ENCODE results near the gene COL5A1.

COL5A1 gene

DNA sequence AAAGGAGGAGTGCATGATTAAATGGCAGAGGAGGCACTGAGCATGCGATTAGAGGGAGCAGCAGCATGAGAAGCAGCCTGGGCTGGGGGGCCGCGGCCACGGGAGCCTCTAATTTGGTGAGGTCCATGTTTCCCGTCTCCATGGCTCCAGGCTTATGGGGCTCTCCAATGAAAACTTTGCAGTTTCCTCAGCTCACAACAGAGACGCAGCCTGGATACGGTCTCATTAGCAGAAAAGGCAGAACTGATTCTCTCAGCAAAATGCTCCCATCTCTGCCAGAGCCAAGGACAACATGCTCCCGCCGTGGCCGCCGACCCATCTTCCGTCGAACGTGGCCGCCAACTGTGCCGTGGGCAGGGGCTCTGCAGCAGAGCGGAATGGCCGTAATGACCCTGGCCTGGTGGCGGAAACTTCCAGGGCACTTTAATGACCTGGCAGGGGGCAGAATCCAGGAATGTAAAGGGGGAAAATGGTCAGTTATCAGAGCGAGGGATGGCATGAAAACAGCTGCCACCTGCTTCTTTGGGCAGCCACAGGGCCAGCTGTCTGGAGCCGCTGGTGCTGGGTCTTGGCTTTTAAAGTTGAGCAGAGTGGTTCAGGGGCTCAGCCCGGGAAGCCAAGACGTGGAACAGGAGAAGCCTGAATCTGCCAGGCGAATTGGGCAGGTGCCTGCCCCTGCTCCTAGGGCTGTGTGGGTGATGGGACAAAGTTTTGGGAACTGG lies 76.5 kb downstream of the COL5A1 start:
- Histone ChIP-seq H3K23ac (ENCODE audit: low read length in 2 of 2) (no peak overlapping the region), H3K4me3 (ENCODE audit: insufficient read depth in 1 of 2, low read depth in 1 of 2, low read length in 2 of 2) (no peak overlapping the region), H4K8ac (ENCODE audit: low read length) (no peak overlapping the region), H2BK5ac (ENCODE audit: low read depth, low read length, poor library complexity, severe bottlenecking) (no peak overlapping the region), H3K9ac (ENCODE audit: low read length) (no peak overlapping the region), H3K27ac (ENCODE audit: low read length, poor library complexity, severe bottlenecking) (no peak overlapping the region), H2BK12ac (ENCODE audit: low read length in 2 of 2) (no peak overlapping the region), H3K14ac (ENCODE audit: low read length in 2 of 2) (no peak overlapping the region), H3K79me1 (replicated peaks; ENCODE audit: low read length, poor library complexity, severe bottlenecking) (peaks cover 50% of the 10 kb centered on the region), H3K4ac (ENCODE audit: low read depth in 1 of 2, low read length in 2 of 2) (no peak overlapping the region), H3K36me3 (ENCODE audit: control insufficient read depth in 1 of 2, insufficient read depth in 2 of 2, low read depth in 1 of 2, low read length in 2 of 2) (peaks cover 44 to 83% of the 10 kb centered on the region in 2 experiments), H4K91ac (ENCODE audit: low read length) (no peak overlapping the region), H2AK5ac (ENCODE audit: low read length, severe bottlenecking) (no peak overlapping the region), H3K4me2 (ENCODE audit: low read length, poor library complexity, severe bottlenecking) (no peak overlapping the region), H2AFZ (ENCODE audit: low read depth, low read length) (no peak overlapping the region), H3K27me3 (ENCODE audit: control insufficient read depth in 1 of 2, insufficient read depth in 1 of 2, low read length in 2 of 2) (no peaks in the 10 kb centered on the region), H3K18ac (ENCODE audit: low read depth in 1 of 2, low read length in 2 of 2) (no peak overlapping the region), H2BK15ac (ENCODE audit: low read depth, poor library complexity, severe bottlenecking) (no peak overlapping the region), H2BK120ac (ENCODE audit: low read depth, low read length) (no peak overlapping the region), H3K4me1 (ENCODE audit: control insufficient read depth, insufficient read depth, low read depth, low read length) (peaks cover 21% of the 10 kb centered on the region), H3K9me3 (ENCODE audit: control insufficient read depth, low read length) (no peaks in the 10 kb centered on the region)
- WGBS = 93% methylated on average over 24 of the region's 24 CpGs
- DNase-seq = no peak

DNA sequence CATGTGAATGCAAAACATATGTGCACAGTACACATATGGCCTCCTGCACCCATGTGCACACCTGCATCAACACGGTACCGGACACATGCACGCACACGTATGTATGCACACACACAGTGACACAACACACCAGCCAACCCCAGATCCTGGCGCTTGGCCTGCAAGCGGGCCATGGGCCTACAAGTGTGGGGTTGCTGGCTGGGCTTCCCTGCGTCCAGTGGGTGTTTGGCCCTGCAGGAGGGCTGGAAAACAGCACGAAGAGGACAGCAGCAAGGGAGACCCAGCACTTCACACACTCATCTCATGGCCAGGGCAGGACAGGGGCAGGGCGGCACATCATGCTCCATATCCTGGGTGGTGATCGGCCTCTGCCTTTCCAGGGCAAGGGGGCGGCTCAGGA lies 77.7 kb downstream of the COL5A1 start:
- H3K23ac ChIP-seq (ENCODE audit: low read length in 2 of 2) = no peak overlapping the region
- H4K8ac ChIP-seq (ENCODE audit: low read length) = no peak overlapping the region
- no peak for DNase-seq
- no peak overlapping the region for H3K4ac ChIP-seq (ENCODE audit: low read depth in 1 of 2, low read length in 2 of 2)
- no peak overlapping the region for H2BK5ac ChIP-seq (ENCODE audit: low read depth, low read length, poor library complexity, severe bottlenecking)
- no peak overlapping the region for H3K18ac ChIP-seq (ENCODE audit: low read depth in 1 of 2, low read length in 2 of 2)
- no peaks in the 10 kb centered on the region for H3K27me3 ChIP-seq (ENCODE audit: control insufficient read depth in 1 of 2, insufficient read depth in 1 of 2, low read length in 2 of 2)
- no peak overlapping the region for H3K4me2 ChIP-seq (ENCODE audit: low read length, poor library complexity, severe bottlenecking)
- no peaks in the 10 kb centered on the region for H3K9me3 ChIP-seq (ENCODE audit: control insufficient read depth, low read length)
- H3K4me3 ChIP-seq (ENCODE audit: insufficient read depth in 1 of 2, low read depth in 1 of 2, low read length in 2 of 2) = no peak overlapping the region
- no peak overlapping the region for H2AK5ac ChIP-seq (ENCODE audit: low read length, severe bottlenecking)
- H3K79me1 ChIP-seq (replicated peaks; ENCODE audit: low read length, poor library complexity, severe bottlenecking) = peaks cover 51% of the 10 kb centered on the region
- H2BK15ac ChIP-seq (ENCODE audit: low read depth, poor library complexity, severe bottlenecking) = no peak overlapping the region
- H2BK12ac ChIP-seq (ENCODE audit: low read length in 2 of 2) = no peak overlapping the region
- no peak overlapping the region for H3K27ac ChIP-seq (ENCODE audit: low read length, poor library complexity, severe bottlenecking)
- 97% methylated on average over 11 of the region's 11 CpGs for WGBS
- H3K36me3 ChIP-seq (ENCODE audit: control insufficient read depth in 1 of 2, insufficient read depth in 2 of 2, low read depth in 1 of 2, low read length in 2 of 2) = peaks cover 32 to 83% of the 10 kb centered on the region in 2 experiments
- H4K91ac ChIP-seq (ENCODE audit: low read length) = peak overlapping the region; percentile 12
- no peak overlapping the region for H2BK120ac ChIP-seq (ENCODE audit: low read depth, low read length)
- no peak overlapping the region for H3K14ac ChIP-seq (ENCODE audit: low read length in 2 of 2)
- H3K4me1 ChIP-seq (ENCODE audit: control insufficient read depth, insufficient read depth, low read depth, low read length) = peaks cover 21% of the 10 kb centered on the region
- H3K9ac ChIP-seq (ENCODE audit: low read length) = no peak overlapping the region
- H2AFZ ChIP-seq (ENCODE audit: low read depth, low read length) = no peak overlapping the region

DNA sequence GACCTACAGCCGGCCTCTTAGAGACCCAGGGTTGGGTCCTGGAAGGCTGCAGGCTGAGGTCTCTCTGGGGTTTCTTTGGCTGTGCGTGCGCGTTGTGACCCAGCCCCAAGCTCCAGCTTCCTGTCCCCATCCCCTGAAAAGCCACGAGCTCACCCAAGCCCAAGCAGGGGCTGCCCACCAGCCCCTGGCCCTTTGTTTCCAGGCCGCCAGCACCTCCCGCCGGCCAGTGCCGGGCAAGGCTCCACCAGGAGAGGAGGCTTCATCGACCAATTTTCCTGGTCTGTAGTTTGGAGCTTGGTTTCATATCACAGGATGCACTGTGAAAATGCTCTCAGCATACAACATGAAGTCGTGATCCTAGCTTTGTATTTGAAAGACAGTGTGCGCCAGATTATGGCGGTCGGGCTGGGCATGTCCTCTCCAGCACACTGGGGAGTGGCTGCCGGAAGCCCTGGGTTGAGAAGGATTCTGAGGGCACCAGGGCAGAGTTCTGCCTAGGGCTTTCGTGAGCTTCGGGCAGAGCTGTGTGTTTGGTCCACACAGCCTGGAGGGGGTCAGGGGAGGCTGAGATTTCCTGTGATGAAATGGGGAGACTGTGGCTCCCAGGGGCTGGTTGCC lies 78.6 kb downstream of the COL5A1 start:
- no peak overlapping the region for H3K27ac ChIP-seq (ENCODE audit: low read length, poor library complexity, severe bottlenecking)
- no peak overlapping the region for H2BK15ac ChIP-seq (ENCODE audit: low read depth, poor library complexity, severe bottlenecking)
- H4K91ac ChIP-seq (ENCODE audit: low read length) = no peak overlapping the region
- H3K4ac ChIP-seq (ENCODE audit: low read depth in 1 of 2, low read length in 2 of 2) = no peak overlapping the region
- WGBS = 95% methylated on average over 17 of the region's 17 CpGs
- peaks cover 37 to 89% of the 10 kb centered on the region in 2 experiments for H3K36me3 ChIP-seq (ENCODE audit: control insufficient read depth in 1 of 2, insufficient read depth in 2 of 2, low read depth in 1 of 2, low read length in 2 of 2)
- H3K4me3 ChIP-seq (ENCODE audit: insufficient read depth in 1 of 2, low read depth in 1 of 2, low read length in 2 of 2) = no peak overlapping the region
- H3K14ac ChIP-seq (ENCODE audit: low read length in 2 of 2) = no peak overlapping the region
- H3K9ac ChIP-seq (ENCODE audit: low read length) = no peak overlapping the region
- H3K4me1 ChIP-seq (ENCODE audit: control insufficient read depth, insufficient read depth, low read depth, low read length) = peaks cover 23% of the 10 kb centered on the region
- H2BK5ac ChIP-seq (ENCODE audit: low read depth, low read length, poor library complexity, severe bottlenecking) = no peak overlapping the region
- H3K23ac ChIP-seq (ENCODE audit: low read length in 2 of 2) = no peak overlapping the region
- DNase-seq = no peak
- H2AK5ac ChIP-seq (ENCODE audit: low read length, severe bottlenecking) = no peak overlapping the region
- no peaks in the 10 kb centered on the region for H3K27me3 ChIP-seq (ENCODE audit: control insufficient read depth in 1 of 2, insufficient read depth in 1 of 2, low read length in 2 of 2)
- H4K8ac ChIP-seq (ENCODE audit: low read length) = no peak overlapping the region
- H3K4me2 ChIP-seq (ENCODE audit: low read length, poor library complexity, severe bottlenecking) = no peak overlapping the region
- H3K18ac ChIP-seq (ENCODE audit: low read depth in 1 of 2, low read length in 2 of 2) = peak overlapping the region in 1 of 2 experiments; percentile 28
- H3K9me3 ChIP-seq (ENCODE audit: control insufficient read depth, low read length) = no peaks in the 10 kb centered on the region
- H2BK120ac ChIP-seq (ENCODE audit: low read depth, low read length) = no peak overlapping the region
- no peak overlapping the region for H2BK12ac ChIP-seq (ENCODE audit: low read length in 2 of 2)
- H2AFZ ChIP-seq (ENCODE audit: low read depth, low read length) = no peak overlapping the region
- peaks cover 58% of the 10 kb centered on the region for H3K79me1 ChIP-seq (replicated peaks; ENCODE audit: low read length, poor library complexity, severe bottlenecking)

DNA sequence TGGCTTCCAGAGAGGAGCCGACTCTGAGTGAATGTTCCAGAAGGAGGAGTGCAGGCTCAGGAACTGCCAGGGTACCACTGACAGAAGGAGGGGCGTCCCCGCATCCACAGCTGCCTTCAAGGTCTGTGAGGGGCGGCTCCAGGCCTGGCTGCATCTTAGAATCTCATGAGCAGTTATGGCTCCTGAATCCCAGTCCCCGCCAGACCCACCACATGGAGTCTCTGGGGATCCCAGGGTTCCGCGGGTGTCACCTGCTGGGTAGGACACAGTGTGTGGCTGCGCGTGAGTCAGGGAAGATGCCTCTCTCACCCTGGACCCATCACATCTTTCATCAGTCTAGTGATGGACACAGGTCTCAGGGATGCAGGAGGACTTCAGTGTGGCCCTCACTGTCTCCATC lies 79.2 kb downstream of the COL5A1 start:
- H4K8ac ChIP-seq (ENCODE audit: low read length) = peak overlapping the region; percentile 14
- no peak overlapping the region for H2BK120ac ChIP-seq (ENCODE audit: low read depth, low read length)
- H2BK12ac ChIP-seq (ENCODE audit: low read length in 2 of 2) = no peak overlapping the region
- H3K9me3 ChIP-seq (ENCODE audit: control insufficient read depth, low read length) = no peaks in the 10 kb centered on the region
- peaks cover 22% of the 10 kb centered on the region for H3K4me1 ChIP-seq (ENCODE audit: control insufficient read depth, insufficient read depth, low read depth, low read length)
- no peak overlapping the region for H3K18ac ChIP-seq (ENCODE audit: low read depth in 1 of 2, low read length in 2 of 2)
- peaks cover 43 to 90% of the 10 kb centered on the region in 2 experiments for H3K36me3 ChIP-seq (ENCODE audit: control insufficient read depth in 1 of 2, insufficient read depth in 2 of 2, low read depth in 1 of 2, low read length in 2 of 2)
- no peak overlapping the region for H3K27ac ChIP-seq (ENCODE audit: low read length, poor library complexity, severe bottlenecking)
- no peak overlapping the region for H2AFZ ChIP-seq (ENCODE audit: low read depth, low read length)
- H3K27me3 ChIP-seq (ENCODE audit: control insufficient read depth in 1 of 2, insufficient read depth in 1 of 2, low read length in 2 of 2) = no peaks in the 10 kb centered on the region
- no peak for DNase-seq
- no peak overlapping the region for H2BK15ac ChIP-seq (ENCODE audit: low read depth, poor library complexity, severe bottlenecking)
- H3K4me3 ChIP-seq (ENCODE audit: insufficient read depth in 1 of 2, low read depth in 1 of 2, low read length in 2 of 2) = no peak overlapping the region
- no peak overlapping the region for H2AK5ac ChIP-seq (ENCODE audit: low read length, severe bottlenecking)
- H3K23ac ChIP-seq (ENCODE audit: low read length in 2 of 2) = no peak overlapping the region
- no peak overlapping the region for H2BK5ac ChIP-seq (ENCODE audit: low read depth, low read length, poor library complexity, severe bottlenecking)
- H3K14ac ChIP-seq (ENCODE audit: low read length in 2 of 2) = no peak overlapping the region
- WGBS = over 99% methylated on average over 9 of the region's 9 CpGs
- H3K4ac ChIP-seq (ENCODE audit: low read depth in 1 of 2, low read length in 2 of 2) = no peak overlapping the region
- H3K79me1 ChIP-seq (replicated peaks; ENCODE audit: low read length, poor library complexity, severe bottlenecking) = peaks cover 60% of the 10 kb centered on the region
- H3K9ac ChIP-seq (ENCODE audit: low read length) = no peak overlapping the region
- peak overlapping the region; percentile 40 for H4K91ac ChIP-seq (ENCODE audit: low read length)
- no peak overlapping the region for H3K4me2 ChIP-seq (ENCODE audit: low read length, poor library complexity, severe bottlenecking)

Data from mesenchymal stem cell (in vitro differentiated cells and primary cell).